ENCODE data around the gene FBP1. TPM values are rescaled to one million over a fixed set of nuclear protein-coding genes. Genes with fewer than 3 reads are reported as not detected.

FBP1 gene
- polyA plus RNA-seq, 1 experiment, result not detected

Other genes with a start within 250 kb of the FBP1 start
- gene PCAT7, start 84.4 kb downstream of the FBP1 start, polyA plus RNA-seq (2011; rRNA removed), result not detected in 2 replicates
- not detected in 2 replicates for gene FBP2, start 45.7 kb downstream of the FBP1 start, polyA plus RNA-seq (2011; rRNA removed)
- gene AOPEP, start 87.2 kb upstream of the FBP1 start, polyA plus RNA-seq (2011; rRNA removed), result 36.6 and 40.0 TPM in 2 replicates